ENCODE results near the gene SMYD4.
"Not testable (repeated sequence)": the region's sequence is repeated elsewhere in the genome, so short reads cannot be mapped to it uniquely, and the experiment has no call there.

The SMYD4 gene

GRCh38 chr17:1829592-1830257 lies at the start of gene SMYD4, which contains the start of gene RPA1:
Gene SMYD4 (minus strand): TSS chr17:1829902. CDS start chr17:1827994, 1,908 bp downstream.
Gene RPA1 (plus strand): TSS chr17:1830005. CDS start chr17:1830094, 89 bp downstream.
- peak; percentile 94 for DNase-seq

- no peak for DNase-seq
Measured at GRCh38 chr17:1878419-1879121, 48.9 kb upstream of the SMYD4 start.

- no peak for DNase-seq
Measured at GRCh38 chr17:1875597-1875996, 45.9 kb upstream of the SMYD4 start.

- DNase-seq: peak; percentile 43
Measured at GRCh38 chr17:1873418-1873817, 43.7 kb upstream of the SMYD4 start.

GRCh38 chr17:1872976-1873375 lies 43.3 kb upstream of the SMYD4 start:
- peak; percentile 24 for DNase-seq

GRCh38 chr17:1872254-1872653 lies 42.6 kb upstream of the SMYD4 start:
- no peak for DNase-seq

- peak; percentile 20 for DNase-seq
Measured at GRCh38 chr17:1871756-1872155, 42.1 kb upstream of the SMYD4 start.

- DNase-seq: peak; percentile 70
Measured at GRCh38 chr17:1870592-1870991, 40.9 kb upstream of the SMYD4 start.

- no peak for DNase-seq
Measured at GRCh38 chr17:1868090-1868489, 38.4 kb upstream of the SMYD4 start.

GRCh38 chr17:1867307-1867706 lies 37.6 kb upstream of the SMYD4 start:
- DNase-seq: no peak

- peak; percentile 63 for DNase-seq
Measured at GRCh38 chr17:1865252-1866037, 35.7 kb upstream of the SMYD4 start.

- no peak for DNase-seq
Measured at GRCh38 chr17:1861391-1862010, 31.8 kb upstream of the SMYD4 start.

- no peak for DNase-seq
Measured at GRCh38 chr17:1860978-1861377, 31.3 kb upstream of the SMYD4 start.

GRCh38 chr17:1856462-1856861 lies 26.8 kb upstream of the SMYD4 start:
- not testable (repeated sequence) for DNase-seq

GRCh38 chr17:1853698-1854097 lies 24.0 kb upstream of the SMYD4 start:
- DNase-seq: no peak

- peak; percentile 14 for DNase-seq
Measured at GRCh38 chr17:1852327-1852726, 22.6 kb upstream of the SMYD4 start.

- DNase-seq: no peak
Measured at GRCh38 chr17:1847191-1847590, 17.5 kb upstream of the SMYD4 start.

GRCh38 chr17:1843947-1844346 lies 14.2 kb upstream of the SMYD4 start:
- no peak for DNase-seq

GRCh38 chr17:1839516-1839915 lies 9.8 kb upstream of the SMYD4 start:
- DNase-seq: no peak

- DNase-seq: peak; percentile 79
Measured at GRCh38 chr17:1834380-1835149, 4.9 kb upstream of the SMYD4 start.

- DNase-seq: peak; percentile 44
Measured at GRCh38 chr17:1830288-1830687, 586 bp upstream of the SMYD4 start.

GRCh38 chr17:1829216-1829591 lies 498 bp downstream of the SMYD4 start:
- DNase-seq: peak; percentile 7
